HCT116 (cell line): ENCODE measurements around the gene FAM53B. TPM values are rescaled to one million over a fixed set of nuclear protein-coding genes. Genes with fewer than 3 reads are reported as not detected.

Experiments used
- ATAC-seq: fragments of 200-7000 bp; cut with Tn5 transposase; 2 replicates; pipeline ENCODE4 v1.9.1; 2020; ENCODE audit warnings: mild to moderate bottlenecking, moderate library complexity
- BruUV-seq: library from RNA; stranded (reverse); fragments of 400-500 nt; replicated peaks from 2 replicates; lab custom pipeline; 2021; lab: Mats Ljungman, UMichigan
- CTCF ChIA-PET: fragments of 300-600 bp; sonication (Branson Sonifier 250); formaldehyde crosslinking; loops from one replicate; lab custom pipeline; 2021; ENCODE audit warnings: antibody characterized with exemption; lab: Charles Lee
- POLR2A ChIA-PET: fragments of 300-600, 350-600 bp; sonication (Branson Sonifier 250); formaldehyde crosslinking; loops from one replicate; lab custom pipeline; 2021; ENCODE audit warnings: antibody characterized with exemption; lab: Charles Lee
- RAD21 ChIA-PET, 2 experiments: fragments of 300-600 bp; sonication (Branson Sonifier 250); formaldehyde crosslinking; loops; one replicate each; lab custom pipeline; 2023; ENCODE audit warnings: low total read pairs in 2 of 2; ENCODE audit not compliant: uncharacterized antibody in 2 of 2, unreplicated experiment in 2 of 2, low non-redundant PET in 1 of 2; lab: Charles Lee
- DNase-seq: peaks from one replicate; pipeline ENCODE4 v3.0.0-alpha.2; 2010; ENCODE audit warnings: low read depth, low spot score
- H2AFZ ChIP-seq: fragments of 200-600 bp; shearing (Covaris generic), sonication (generic); 2 replicates; pipeline ENCODE4 v1.6.1; 2017; ENCODE audit warnings: low read depth, mixed run types, mixed read lengths, antibody characterized with exemption, low read length; ENCODE audit not compliant: poor library complexity, severe bottlenecking
- H3K27ac ChIP-seq: 2 replicates; pipeline ENCODE4 v1.5.1; 2012; ENCODE audit warnings: low read depth, low read length
- H3K27me3 ChIP-seq: fragments of 200-600 bp; sonication (generic); 2 replicates; pipeline ENCODE4 v1.6.1; 2016; ENCODE audit warnings: mixed run types, low read length, mixed read lengths; ENCODE audit not compliant: insufficient read depth
- H3K36me3 ChIP-seq, 2 experiments: fragments of 200-500 bp in 1 of 2; fragments of 200-600 bp in 1 of 2; sonication (Bioruptor generic) in 1 of 2; sonication (generic) in 1 of 2; 2 replicates each; pipeline versions ENCODE4 v1.5.1 to v1.6.1; 2014 to 2016; ENCODE audit warnings: low read length in 2 of 2, inconsistent platforms in 1 of 2, mixed read lengths in 1 of 2, mixed run types in 1 of 2; ENCODE audit not compliant: insufficient read depth in 2 of 2, control insufficient read depth in 1 of 2
- H3K4me1 ChIP-seq, 2 experiments: fragments of 200-600 bp in 1 of 2; sonication (generic) in 1 of 2; 2 replicates each; pipeline versions ENCODE4 v1.5.1 to v1.6.1; 2012 to 2017; ENCODE audit warnings: low read length in 2 of 2, inconsistent platforms in 1 of 2, mild to moderate bottlenecking in 1 of 2, mixed read lengths in 1 of 2, mixed run types in 1 of 2, moderate library complexity in 1 of 2; ENCODE audit not compliant: insufficient read depth in 2 of 2, control insufficient read depth in 1 of 2
- H3K4me2 ChIP-seq: fragments of 200-600 bp; sonication (generic); 2 replicates; pipeline ENCODE4 v1.6.1; 2017; ENCODE audit warnings: mixed run types, low read length, mixed read lengths
- H3K4me3 ChIP-seq, 2 experiments: fragments of 200-600 bp in 1 of 2; sonication (generic) in 1 of 2; replicated peaks in 1 of 2; 2 replicates each; pipeline ENCODE4 v1.5.1; 2011 to 2016; ENCODE audit warnings: low read length in 2 of 2, control low read depth in 1 of 2, low read depth in 1 of 2, mild to moderate bottlenecking in 1 of 2, mixed read lengths in 1 of 2, mixed run types in 1 of 2
- H3K79me2 ChIP-seq: fragments of 200-600 bp; sonication (generic); 2 replicates; pipeline ENCODE4 v1.6.1; 2017; ENCODE audit warnings: mild to moderate bottlenecking, mixed run types, low read length, moderate library complexity, mixed read lengths; ENCODE audit not compliant: insufficient read depth
- H3K9ac ChIP-seq: fragments of 200-600 bp; sonication (generic); 2 replicates; pipeline ENCODE4 v1.6.1; 2016; ENCODE audit warnings: low read length, mixed read lengths
- H3K9me2 ChIP-seq: fragments of 200-600 bp; sonication (generic), shearing (Covaris generic); 2 replicates; pipeline ENCODE4 v1.6.1; 2017; ENCODE audit warnings: mixed run types, mild to moderate bottlenecking, moderate library complexity; ENCODE audit not compliant: insufficient read depth
- H3K9me3 ChIP-seq, 2 experiments: fragments of 200-500 bp in 1 of 2; fragments of 200-600 bp in 1 of 2; sonication (Bioruptor generic) in 1 of 2; sonication (generic) in 1 of 2; 2 replicates each; pipeline ENCODE4 v1.6.1; 2014 to 2017; ENCODE audit warnings: low read length in 2 of 2, mixed read lengths in 2 of 2, inconsistent platforms in 1 of 2, low read depth in 1 of 2, mild to moderate bottlenecking in 1 of 2, mixed run types in 1 of 2, moderate library complexity in 1 of 2; ENCODE audit not compliant: control insufficient read depth in 1 of 2, insufficient read depth in 1 of 2
- H4K20me1 ChIP-seq: fragments of 200-600 bp; sonication (generic), shearing (Covaris generic); 2 replicates; pipeline ENCODE4 v1.6.1; 2017; ENCODE audit warnings: mixed run types, mild to moderate bottlenecking, moderate library complexity; ENCODE audit not compliant: insufficient read depth
- CBX3 ChIP-seq: IDR thresholded peaks from 2 replicates; pipeline ENCODE4 v1.6.1; 2012; ENCODE audit warnings: low read depth
- CEBPB ChIP-seq: IDR thresholded peaks from 2 replicates; pipeline ENCODE4 v1.6.1; 2012; ENCODE audit warnings: low read depth
- EGR1 ChIP-seq: IDR thresholded peaks from 2 replicates; pipeline ENCODE4 v1.6.1; 2012; ENCODE audit warnings: low read depth
- ELF1 ChIP-seq: IDR thresholded peaks from 2 replicates; pipeline ENCODE4 v1.6.1; 2012; ENCODE audit warnings: low read depth, borderline replicate concordance
- EZH2phosphoT487 ChIP-seq: fragments of 200-600 bp; IDR thresholded peaks from 2 replicates; pipeline ENCODE4 v1.6.1; 2018; ENCODE audit warnings: antibody characterized with exemption, borderline replicate concordance
- POLR2A ChIP-seq: IDR thresholded peaks from 2 replicates; pipeline ENCODE4 v1.7.0; 2011; ENCODE audit warnings: borderline replicate concordance; ENCODE audit not compliant: insufficient read depth, insufficient read length; ENCODE audit errors: extremely low read depth
- POLR2AphosphoS5 ChIP-seq: IDR thresholded peaks from 2 replicates; pipeline ENCODE4 v1.6.1; 2011; ENCODE audit warnings: mild to moderate bottlenecking, low read depth, low read length, moderate library complexity
- RAD21 ChIP-seq: IDR thresholded peaks from 2 replicates; pipeline ENCODE4 v1.6.1; 2012; ENCODE audit warnings: low read depth, mild to moderate bottlenecking
- SIN3A ChIP-seq: IDR thresholded peaks from 2 replicates; pipeline ENCODE4 v1.6.1; 2012; ENCODE audit warnings: low read depth
- SP1 ChIP-seq: IDR thresholded peaks from 2 replicates; pipeline ENCODE4 v1.6.1; 2012; ENCODE audit warnings: low read depth
- TCF7L2 ChIP-seq: IDR thresholded peaks from 2 replicates; pipeline ENCODE4 v1.7.0; 2011; ENCODE audit warnings: borderline replicate concordance, inconsistent platforms; ENCODE audit not compliant: insufficient read depth, insufficient read length; ENCODE audit errors: extremely low read depth
- YY1 ChIP-seq: IDR thresholded peaks from 2 replicates; pipeline ENCODE4 v1.6.1; 2011; ENCODE audit warnings: low read length, low read depth, moderate library complexity, mild to moderate bottlenecking; ENCODE audit not compliant: insufficient replicate concordance; ENCODE audit errors: extremely low read depth
- intact Hi-C: fragments of 100-400 bp; cut with micrococcal nuclease; formaldehyde crosslinking; loops from 2 replicates; pipeline ENCODE4 v1.10.0; 2022
- total RNA-seq: library from RNA; stranded (reverse); gene quantifications from one replicate; pipeline ENCODE4 v1.2.1, GENCODE V29; 2021; ENCODE audit not compliant: unreplicated experiment
- TF ChIP-seq, protein P1 (sequence below): IDR thresholded peaks from 2 replicates; pipeline ENCODE4 v1.6.1; 2012
- TF ChIP-seq, protein P2 (sequence below): IDR thresholded peaks from 2 replicates; pipeline ENCODE4 v1.6.1; 2012; ENCODE audit warnings: low read depth

Gene FAM53B
- total RNA-seq, 1 experiment from 2014 or later: 19.6 TPM

- no TSS peak for BruUV-seq
- CTCF ChIA-PET: no interaction called here
- Histone ChIP-seq H3K79me2 (no peaks in the 10 kb centered on the region), H3K27me3 (no peaks in the 10 kb centered on the region), H3K9me3 (no peaks in the 10 kb centered on the region)
- no peak for TF ChIP-seq TCF7L2
- TF ChIP-seq EZH2phosphoT487: no peak
- TF ChIP-seq RAD21: no peak
- no peak for TF ChIP-seq CBX3
- no peak for TF ChIP-seq YY1
- TF ChIP-seq, protein P1, sequence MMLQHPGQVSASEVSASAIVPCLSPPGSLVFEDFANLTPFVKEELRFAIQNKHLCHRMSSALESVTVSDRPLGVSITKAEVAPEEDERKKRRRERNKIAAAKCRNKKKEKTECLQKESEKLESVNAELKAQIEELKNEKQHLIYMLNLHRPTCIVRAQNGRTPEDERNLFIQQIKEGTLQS: no peak
- no peak for TF ChIP-seq SIN3A
- no peak for TF ChIP-seq EGR1
- TF ChIP-seq, protein P2, sequence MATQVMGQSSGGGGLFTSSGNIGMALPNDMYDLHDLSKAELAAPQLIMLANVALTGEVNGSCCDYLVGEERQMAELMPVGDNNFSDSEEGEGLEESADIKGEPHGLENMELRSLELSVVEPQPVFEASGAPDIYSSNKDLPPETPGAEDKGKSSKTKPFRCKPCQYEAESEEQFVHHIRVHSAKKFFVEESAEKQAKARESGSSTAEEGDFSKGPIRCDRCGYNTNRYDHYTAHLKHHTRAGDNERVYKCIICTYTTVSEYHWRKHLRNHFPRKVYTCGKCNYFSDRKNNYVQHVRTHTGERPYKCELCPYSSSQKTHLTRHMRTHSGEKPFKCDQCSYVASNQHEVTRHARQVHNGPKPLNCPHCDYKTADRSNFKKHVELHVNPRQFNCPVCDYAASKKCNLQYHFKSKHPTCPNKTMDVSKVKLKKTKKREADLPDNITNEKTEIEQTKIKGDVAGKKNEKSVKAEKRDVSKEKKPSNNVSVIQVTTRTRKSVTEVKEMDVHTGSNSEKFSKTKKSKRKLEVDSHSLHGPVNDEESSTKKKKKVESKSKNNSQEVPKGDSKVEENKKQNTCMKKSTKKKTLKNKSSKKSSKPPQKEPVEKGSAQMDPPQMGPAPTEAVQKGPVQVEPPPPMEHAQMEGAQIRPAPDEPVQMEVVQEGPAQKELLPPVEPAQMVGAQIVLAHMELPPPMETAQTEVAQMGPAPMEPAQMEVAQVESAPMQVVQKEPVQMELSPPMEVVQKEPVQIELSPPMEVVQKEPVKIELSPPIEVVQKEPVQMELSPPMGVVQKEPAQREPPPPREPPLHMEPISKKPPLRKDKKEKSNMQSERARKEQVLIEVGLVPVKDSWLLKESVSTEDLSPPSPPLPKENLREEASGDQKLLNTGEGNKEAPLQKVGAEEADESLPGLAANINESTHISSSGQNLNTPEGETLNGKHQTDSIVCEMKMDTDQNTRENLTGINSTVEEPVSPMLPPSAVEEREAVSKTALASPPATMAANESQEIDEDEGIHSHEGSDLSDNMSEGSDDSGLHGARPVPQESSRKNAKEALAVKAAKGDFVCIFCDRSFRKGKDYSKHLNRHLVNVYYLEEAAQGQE: no peak
- no peak for TF ChIP-seq SP1
- TF ChIP-seq POLR2AphosphoS5: no peak
- TF ChIP-seq CEBPB: no peak
- no peak for TF ChIP-seq ELF1
- TF ChIP-seq POLR2A: no peak
- TF ChIP-seq, all 23 proteins: peak for 0
- POLR2A ChIA-PET: no interaction called here
- no peaks in the 10 kb centered on the region for H3K4me1 ChIP-seq
- no peak for DNase-seq
- H4K20me1 ChIP-seq: no peaks in the 10 kb centered on the region
- no peak overlapping the region for H3K4me3 ChIP-seq
- H3K36me3 ChIP-seq: no peaks in the 10 kb centered on the region
- no peaks in the 10 kb centered on the region; the same call in 1 of the 2 replicates for H3K9me2 ChIP-seq
- H3K27ac ChIP-seq: no peak overlapping the region
- H2AFZ ChIP-seq: no peak overlapping the region
- H3K4me2 ChIP-seq: no peak overlapping the region
- RAD21 ChIA-PET: no interaction called here
- H3K9ac ChIP-seq: no peak overlapping the region
- intact Hi-C loops: no loop called here
- ATAC-seq: no peak
These were observed 165.8 kb downstream of the FAM53B start for GRCh38 chr10:124578231-124579010.
